Endothelial cell of umbilical vein (primary cell): Measurements from ENCODE around the gene CABLES1.

Source experiments
- EZH2 ChIP-seq: IDR thresholded peaks from 2 replicates; pipeline ENCODE4 v1.6.1; 2012; ENCODE audit warnings: borderline replicate concordance, low read depth, mild to moderate bottlenecking, moderate library complexity, low read length, inconsistent platforms; ENCODE audit not compliant: severe bottlenecking
- TF ChIP-seq, protein P1 (sequence below), 2 donors: IDR thresholded peaks; 1 replicate in 1 of 2; 2 replicates in 1 of 2; pipeline ENCODE4 v1.5.1; 2011; ENCODE audit warnings: low read length in 2 of 2, mild to moderate bottlenecking in 2 of 2, moderate library complexity in 2 of 2, control low read depth in 1 of 2, inconsistent platforms in 1 of 2, low read depth in 1 of 2; ENCODE audit not compliant: insufficient read depth in 1 of 2; ENCODE audit errors: extremely low read depth in 1 of 2

- TF ChIP-seq, protein P1, sequence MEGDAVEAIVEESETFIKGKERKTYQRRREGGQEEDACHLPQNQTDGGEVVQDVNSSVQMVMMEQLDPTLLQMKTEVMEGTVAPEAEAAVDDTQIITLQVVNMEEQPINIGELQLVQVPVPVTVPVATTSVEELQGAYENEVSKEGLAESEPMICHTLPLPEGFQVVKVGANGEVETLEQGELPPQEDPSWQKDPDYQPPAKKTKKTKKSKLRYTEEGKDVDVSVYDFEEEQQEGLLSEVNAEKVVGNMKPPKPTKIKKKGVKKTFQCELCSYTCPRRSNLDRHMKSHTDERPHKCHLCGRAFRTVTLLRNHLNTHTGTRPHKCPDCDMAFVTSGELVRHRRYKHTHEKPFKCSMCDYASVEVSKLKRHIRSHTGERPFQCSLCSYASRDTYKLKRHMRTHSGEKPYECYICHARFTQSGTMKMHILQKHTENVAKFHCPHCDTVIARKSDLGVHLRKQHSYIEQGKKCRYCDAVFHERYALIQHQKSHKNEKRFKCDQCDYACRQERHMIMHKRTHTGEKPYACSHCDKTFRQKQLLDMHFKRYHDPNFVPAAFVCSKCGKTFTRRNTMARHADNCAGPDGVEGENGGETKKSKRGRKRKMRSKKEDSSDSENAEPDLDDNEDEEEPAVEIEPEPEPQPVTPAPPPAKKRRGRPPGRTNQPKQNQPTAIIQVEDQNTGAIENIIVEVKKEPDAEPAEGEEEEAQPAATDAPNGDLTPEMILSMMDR (IDR thresholded peaks at IDR 0.05; ENCODE audit: extremely low read depth in 1 of 2, insufficient read depth in 1 of 2, low read depth in 1 of 2, low read length in 2 of 2), result no peak
- no peak for TF ChIP-seq EZH2
Observed at GRCh38 chr18:23099621-23100020, 35.7 kb upstream of the CABLES1 start.
